Gastroesophageal sphincter (tissue), 4 donors: Measurements from ENCODE around the gene CHGA. TPM values are rescaled to one million over a fixed set of nuclear protein-coding genes. Genes with fewer than 3 reads are reported as not detected.

ENCODE experiments used
- ATAC-seq: fragments of 150-250 bp; one replicate; pipeline ENCODE4 v1.9.1; 2016; ENCODE audit warnings: mild to moderate bottlenecking, moderate library complexity
- H3K27ac ChIP-seq, 4 donors: fragments of 200-600 bp; sonication (generic) in 3 of 4; 1 replicate in 3 of 4; 2 replicates in 1 of 4; pipeline ENCODE4 v1.5.1; 2016 to 2019
- H3K27me3 ChIP-seq: fragments of 200-600 bp; sonication (generic); one replicate; pipeline ENCODE4 v1.5.1; 2019
- H3K36me3 ChIP-seq, 2 donors: fragments of 200-600 bp; sonication (generic); one replicate each; pipeline ENCODE4 v1.5.1; 2019; ENCODE audit warnings: control low read depth in 1 of 2
- H3K4me1 ChIP-seq, 3 donors: fragments of 200-600 bp; sonication (generic); 1 replicate in 2 of 3; 2 replicates in 1 of 3; pipeline ENCODE4 v1.5.1; 2016 to 2019; ENCODE audit warnings: control low read depth in 2 of 3
- H3K4me3 ChIP-seq, 2 donors: fragments of 200-600 bp; sonication (generic); one replicate each; pipeline ENCODE4 v1.5.1; 2019; ENCODE audit warnings: mild to moderate bottlenecking in 1 of 2, moderate library complexity in 1 of 2
- H3K9me3 ChIP-seq, 3 donors: fragments of 200-600 bp; sonication (generic); one replicate each; pipeline ENCODE4 v1.5.1; 2017 to 2019; ENCODE audit warnings: control low read depth in 2 of 3
- EP300 ChIP-seq: sonication (generic); formaldehyde crosslinking; IDR thresholded peaks from one replicate; pipeline ENCODE4 v1.6.1; 2017; ENCODE audit warnings: antibody characterized with exemption, mild to moderate bottlenecking
- POLR2A ChIP-seq, 2 donors: fragments of 450-650 bp; IDR thresholded peaks; one replicate each; pipeline ENCODE4 v1.6.1; 2017; ENCODE audit warnings: antibody characterized with exemption in 2 of 2, mild to moderate bottlenecking in 2 of 2, moderate library complexity in 1 of 2
- POLR2AphosphoS5 ChIP-seq: sonication (generic); formaldehyde crosslinking; IDR thresholded peaks from one replicate; pipeline ENCODE4 v1.6.1; 2017; ENCODE audit warnings: antibody characterized with exemption
- WGBS, 2 donors: methylation state at CpG; one replicate each; pipeline ENCODE4 v1.1.5; 2018; ENCODE audit warnings: low coverage in 1 of 2; 5-methylcytosine and 5-hydroxymethylcytosine counted together
- total RNA-seq, 4 donors: library from RNA; depleted of rRNA; stranded (reverse); fragments of >200 nt; gene quantifications; one replicate each; pipeline ENCODE4 v1.1.0, GENCODE V29; 2016
- TF ChIP-seq, protein P1 (sequence below), 4 experiments: fragments of 200-600 bp in 2 of 4; fragments of 450-650 bp in 2 of 4; sonication (generic) in 1 of 4; IDR thresholded peaks; one replicate each; pipeline ENCODE4 v1.5.1; 2017 to 2019; ENCODE audit warnings: antibody characterized with exemption in 4 of 4, mild to moderate bottlenecking in 2 of 4, moderate library complexity in 2 of 4

Gene CHGA
- total RNA-seq, 4 donors from 2014 or later = 1.8 TPM; not detected in 1

DNA sequence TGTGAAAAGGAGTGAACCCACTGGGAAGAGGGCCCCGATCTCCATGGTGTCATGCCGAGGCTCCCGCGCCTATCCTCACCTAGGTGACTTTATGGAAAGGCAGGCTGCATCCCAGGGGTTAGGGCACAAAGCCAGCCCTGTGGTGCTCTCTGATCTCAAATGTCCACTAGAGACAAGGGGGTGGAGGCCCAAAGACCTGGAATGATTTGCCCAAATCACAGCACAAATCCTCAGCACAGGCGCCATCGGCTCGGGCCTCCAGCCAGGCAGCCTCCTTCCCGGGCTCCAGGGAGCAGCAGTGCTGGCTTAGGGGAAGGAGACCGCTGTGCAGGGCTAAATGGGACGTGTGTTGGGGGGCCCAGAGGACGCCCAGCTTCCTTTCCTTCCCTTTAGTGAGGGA is 17.6 kb downstream of the CHGA start:
- H3K27ac ChIP-seq = no peak overlapping the region
- TF ChIP-seq POLR2AphosphoS5 (no peak), EP300 (no peak), POLR2A (IDR thresholded peaks at IDR 0.05) (no peak)
- TF ChIP-seq, protein P1, sequence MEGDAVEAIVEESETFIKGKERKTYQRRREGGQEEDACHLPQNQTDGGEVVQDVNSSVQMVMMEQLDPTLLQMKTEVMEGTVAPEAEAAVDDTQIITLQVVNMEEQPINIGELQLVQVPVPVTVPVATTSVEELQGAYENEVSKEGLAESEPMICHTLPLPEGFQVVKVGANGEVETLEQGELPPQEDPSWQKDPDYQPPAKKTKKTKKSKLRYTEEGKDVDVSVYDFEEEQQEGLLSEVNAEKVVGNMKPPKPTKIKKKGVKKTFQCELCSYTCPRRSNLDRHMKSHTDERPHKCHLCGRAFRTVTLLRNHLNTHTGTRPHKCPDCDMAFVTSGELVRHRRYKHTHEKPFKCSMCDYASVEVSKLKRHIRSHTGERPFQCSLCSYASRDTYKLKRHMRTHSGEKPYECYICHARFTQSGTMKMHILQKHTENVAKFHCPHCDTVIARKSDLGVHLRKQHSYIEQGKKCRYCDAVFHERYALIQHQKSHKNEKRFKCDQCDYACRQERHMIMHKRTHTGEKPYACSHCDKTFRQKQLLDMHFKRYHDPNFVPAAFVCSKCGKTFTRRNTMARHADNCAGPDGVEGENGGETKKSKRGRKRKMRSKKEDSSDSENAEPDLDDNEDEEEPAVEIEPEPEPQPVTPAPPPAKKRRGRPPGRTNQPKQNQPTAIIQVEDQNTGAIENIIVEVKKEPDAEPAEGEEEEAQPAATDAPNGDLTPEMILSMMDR (IDR thresholded peaks at IDR 0.05) = no peak
- peaks cover 0 to 99% of the 10 kb centered on the region in 2 donors for H3K36me3 ChIP-seq
- no peaks in the 10 kb centered on the region for H3K9me3 ChIP-seq
- 87% methylated on average over 4 of the region's 11 CpGs; no CpG with 5 or more reads in 1 of the 2 donors for WGBS, 2 donors
- no peaks in the 10 kb centered on the region for H3K27me3 ChIP-seq
- no peak overlapping the region for H3K4me3 ChIP-seq
- ATAC-seq = no peak
- peaks cover 0 to 2% (median 0%) of the 10 kb centered on the region in 3 donors for H3K4me1 ChIP-seq

DNA sequence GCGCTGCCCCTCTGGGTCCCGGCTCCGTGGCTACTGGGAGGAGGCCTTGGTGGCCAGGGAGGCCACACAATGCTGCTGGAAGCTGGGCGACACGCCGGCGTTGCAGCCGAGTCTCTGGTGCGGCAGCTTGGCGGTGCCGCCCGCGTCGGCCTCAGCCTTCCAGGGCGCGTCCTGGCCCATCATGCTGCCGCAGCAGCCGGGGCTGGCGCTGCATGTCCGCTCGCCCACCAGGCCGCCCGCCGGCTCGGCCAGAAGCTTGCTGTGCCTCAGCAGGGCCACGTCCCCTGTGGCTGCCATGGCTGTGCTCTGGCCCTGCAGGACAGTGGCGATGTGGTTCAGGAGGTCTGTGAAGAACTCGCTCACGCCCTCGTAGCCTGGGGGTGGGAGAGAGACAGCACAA is 18.6 kb downstream of the CHGA start:
- no peaks in the 10 kb centered on the region for H3K27me3 ChIP-seq
- TF ChIP-seq POLR2A (IDR thresholded peaks at IDR 0.05) (no peak), EP300 (no peak), POLR2AphosphoS5 (no peak)
- TF ChIP-seq, protein P1 (IDR thresholded peaks at IDR 0.05) = no peak
- H3K4me1 ChIP-seq = peaks cover 0 to 12% (median 0%) of the 10 kb centered on the region in 3 donors
- no peaks in the 10 kb centered on the region for H3K9me3 ChIP-seq
- no peak for ATAC-seq
- no peak overlapping the region for H3K27ac ChIP-seq
- no peak overlapping the region for H3K4me3 ChIP-seq
- WGBS, 2 donors = 100% methylated on average over 1 of the region's 30 CpGs; no CpG with 5 or more reads in 1 of the 2 donors
- H3K36me3 ChIP-seq = peaks cover 0 to 99% of the 10 kb centered on the region in 2 donors

DNA sequence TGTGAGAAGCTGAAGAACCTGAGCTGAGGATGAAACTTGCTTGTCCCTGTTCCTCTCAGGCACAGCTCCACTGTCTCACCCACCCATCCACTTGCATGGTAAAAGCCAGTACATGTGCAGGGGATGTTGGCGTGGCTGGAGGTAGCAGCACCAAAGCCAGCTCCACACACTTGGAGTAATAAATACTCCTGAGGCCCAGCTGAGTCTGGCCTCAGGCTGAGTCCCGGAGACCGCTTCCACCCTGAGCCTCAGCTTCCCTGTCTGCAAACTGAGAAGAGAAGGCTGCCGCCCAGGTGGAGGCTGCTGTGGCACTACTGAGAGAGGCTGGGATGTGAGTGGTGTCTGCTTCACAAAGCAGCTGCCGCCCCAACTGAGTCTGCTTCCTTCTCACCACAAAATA is 19.2 kb downstream of the CHGA start:
- Histone ChIP-seq H3K27ac (no peak overlapping the region), H3K4me1 (peaks cover 0 to 18% (median 0%) of the 10 kb centered on the region in 3 donors), H3K36me3 (peaks cover 0 to 99% of the 10 kb centered on the region in 2 donors), H3K4me3 (no peak overlapping the region), H3K9me3 (no peaks in the 10 kb centered on the region), H3K27me3 (no peaks in the 10 kb centered on the region)
- no peak for ATAC-seq
- 60% methylated on average over 1 of the region's 5 CpGs; no CpG with 5 or more reads in 1 of the 2 donors for WGBS, 2 donors
- TF ChIP-seq POLR2A (IDR thresholded peaks at IDR 0.05) (no peak), EP300 (no peak), POLR2AphosphoS5 (no peak)
- TF ChIP-seq, protein P1 (IDR thresholded peaks at IDR 0.05) = no peak

DNA sequence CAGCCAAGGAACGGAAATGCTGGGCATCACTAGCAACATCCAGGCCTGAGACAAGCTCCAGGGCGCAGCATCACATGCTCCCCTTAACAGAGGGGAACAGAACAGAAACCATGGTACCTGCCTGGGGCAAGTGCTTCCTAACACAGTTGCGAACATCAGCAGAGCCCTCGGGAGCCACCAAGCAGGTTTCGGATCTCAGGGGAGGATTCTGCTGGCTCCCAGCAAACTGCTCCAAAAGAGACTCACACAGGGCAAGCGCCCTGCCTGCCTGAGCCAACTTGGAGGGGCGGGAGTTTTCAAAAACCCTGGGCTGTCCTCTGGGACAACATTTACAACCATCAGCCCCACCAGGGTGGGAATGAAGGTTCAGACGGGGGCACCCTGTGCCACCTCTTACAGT is 19.6 kb downstream of the CHGA start:
- peaks cover 0 to 99% of the 10 kb centered on the region in 2 donors for H3K36me3 ChIP-seq
- no peaks in the 10 kb centered on the region for H3K27me3 ChIP-seq
- no peak overlapping the region for H3K27ac ChIP-seq
- no peak for ATAC-seq
- 62% methylated on average over 3 of the region's 8 CpGs; no CpG with 5 or more reads in 1 of the 2 donors for WGBS, 2 donors
- no peak overlapping the region for H3K4me3 ChIP-seq
- H3K9me3 ChIP-seq = no peaks in the 10 kb centered on the region
- TF ChIP-seq, protein P1 (IDR thresholded peaks at IDR 0.05) = no peak
- TF ChIP-seq EP300 (no peak), POLR2A (IDR thresholded peaks at IDR 0.05) (no peak), POLR2AphosphoS5 (no peak)
- peaks cover 0 to 18% (median 0%) of the 10 kb centered on the region in 3 donors for H3K4me1 ChIP-seq

DNA sequence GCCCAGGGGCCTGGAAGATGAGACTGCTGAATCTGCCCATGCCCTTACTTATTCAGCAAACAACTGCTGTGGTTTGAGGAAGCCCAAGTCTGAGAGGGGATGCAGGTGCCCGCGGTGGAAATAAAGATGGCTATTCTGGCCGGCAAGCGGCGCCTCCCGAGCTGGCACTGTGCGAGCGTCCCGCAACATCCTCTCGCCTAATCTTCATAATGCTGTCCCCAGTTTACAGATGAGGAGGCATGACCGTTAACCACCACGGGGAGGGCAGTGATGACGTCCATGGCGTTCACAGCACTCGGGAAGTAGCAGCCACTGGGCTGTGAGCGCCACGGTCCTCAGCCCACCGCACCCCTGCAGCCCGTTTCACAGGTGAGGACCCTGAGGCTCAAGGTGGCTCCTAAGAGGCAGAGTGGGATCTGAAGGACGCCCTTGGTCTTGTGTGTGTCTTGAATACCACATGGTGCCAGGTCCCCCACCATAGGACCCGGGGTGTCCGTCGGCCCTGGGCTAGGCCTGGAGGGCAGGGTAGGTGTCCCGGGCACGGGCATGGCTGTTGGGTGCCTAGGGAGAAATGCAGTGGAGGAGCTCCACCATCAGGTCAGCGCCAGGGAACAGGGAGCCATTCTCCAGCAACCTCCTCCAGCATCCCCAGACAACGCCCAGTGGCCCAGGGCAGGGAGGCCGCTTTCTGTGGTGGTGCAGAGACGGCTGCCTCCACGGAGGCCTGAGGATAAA is 20.2 kb downstream of the CHGA start:
- H3K9me3 ChIP-seq = no peaks in the 10 kb centered on the region
- H3K36me3 ChIP-seq = peaks cover 0 to 99% of the 10 kb centered on the region in 2 donors
- no peaks in the 10 kb centered on the region for H3K27me3 ChIP-seq
- H3K4me1 ChIP-seq = peaks cover 0 to 18% (median 0%) of the 10 kb centered on the region in 3 donors
- 95% methylated on average over 7 of the region's 30 CpGs; no CpG with 5 or more reads in 1 of the 2 donors for WGBS, 2 donors
- no peak overlapping the region for H3K4me3 ChIP-seq
- ATAC-seq = no peak
- TF ChIP-seq EP300 (no peak), POLR2AphosphoS5 (no peak), POLR2A (IDR thresholded peaks at IDR 0.05) (no peak)
- TF ChIP-seq, protein P1 (IDR thresholded peaks at IDR 0.05) = no peak
- no peak overlapping the region for H3K27ac ChIP-seq
